NCI-H2196 (cell line): ENCODE data around the gene ADCY9.

ENCODE experiments used
- DNase-seq: peaks from one replicate; lab custom pipeline; 2025; ENCODE audit not compliant: unreplicated experiment; lab: John Stamatoyannopoulos, UW

The ADCY9 gene

GRCh38 chr16:4096509-4096908 lies 19.7 kb downstream of the ADCY9 start:
- DNase-seq: no peak

GRCh38 chr16:4094127-4094773 lies 22.0 kb downstream of the ADCY9 start:
- DNase-seq: peak; percentile 60

GRCh38 chr16:4093495-4094126 lies 22.6 kb downstream of the ADCY9 start:
- DNase-seq: peak; percentile 63

- no peak for DNase-seq
Measured at GRCh38 chr16:4092547-4093265, 23.5 kb downstream of the ADCY9 start.

GRCh38 chr16:4091240-4092012 lies 24.8 kb downstream of the ADCY9 start:
- peak; percentile 54 for DNase-seq

- DNase-seq: no peak
Measured at GRCh38 chr16:4090351-4090851, 25.8 kb downstream of the ADCY9 start.

GRCh38 chr16:4089811-4090301 lies 26.4 kb downstream of the ADCY9 start:
- no peak for DNase-seq

GRCh38 chr16:4089251-4089810 lies 26.9 kb downstream of the ADCY9 start:
- no peak for DNase-seq

GRCh38 chr16:4087990-4088577 lies 28.2 kb downstream of the ADCY9 start:
- no peak for DNase-seq

- DNase-seq: no peak
Measured at GRCh38 chr16:4087099-4087885, 28.9 kb downstream of the ADCY9 start.

- DNase-seq: no peak
Measured at GRCh38 chr16:4086153-4086552, 30.1 kb downstream of the ADCY9 start.

GRCh38 chr16:4085405-4085970 lies 30.8 kb downstream of the ADCY9 start:
- no peak for DNase-seq

- DNase-seq: no peak
Measured at GRCh38 chr16:4083347-4083870, 32.8 kb downstream of the ADCY9 start.

GRCh38 chr16:4082474-4083044 lies 33.7 kb downstream of the ADCY9 start:
- DNase-seq: no peak

GRCh38 chr16:4081521-4082021 lies 34.7 kb downstream of the ADCY9 start:
- no peak for DNase-seq

GRCh38 chr16:4081047-4081446 lies 35.2 kb downstream of the ADCY9 start:
- DNase-seq: no peak

- DNase-seq: no peak
Measured at GRCh38 chr16:4077174-4077649, 39.0 kb downstream of the ADCY9 start.

GRCh38 chr16:4075534-4075933 lies 40.7 kb downstream of the ADCY9 start:
- DNase-seq: no peak
